ENCODE measurements around the gene DNAI1.
"Not testable (repeated sequence)": the region's sequence is repeated elsewhere in the genome, so short reads cannot be mapped to it uniquely, and the experiment has no call there.

DNAI1 gene

GRCh38 chr9:34524349-34524748, 65.7 kb downstream of the DNAI1 start:
- Histone ChIP-seq H2BK5ac (ENCODE audit: low read length) (no peak overlapping the region), H2BK15ac (ENCODE audit: low read length) (no peak overlapping the region), H3K14ac (ENCODE audit: low read length) (no peak overlapping the region), H3K36me3 (replicated peaks in 1 of 2; ENCODE audit: control insufficient read depth in 2 of 2, insufficient read depth in 2 of 2, low read length in 2 of 2) (no peaks in the 10 kb centered on the region), H3K4me3 (ENCODE audit: low read length in 2 of 2) (no peak overlapping the region), H3K23ac (ENCODE audit: low read depth, low read length, poor library complexity) (no peak overlapping the region), H4K8ac (ENCODE audit: low read depth, low read length) (no peak overlapping the region), H3K79me1 (ENCODE audit: low read depth, low read length) (no peaks in the 10 kb centered on the region), H2AFZ (ENCODE audit: low read length) (no peak overlapping the region), H3K4me2 (ENCODE audit: insufficient read depth, low read length, poor library complexity, severe bottlenecking) (no peak overlapping the region), H2AK5ac (ENCODE audit: low read depth, low read length) (no peak overlapping the region), H3K4me1 (ENCODE audit: control insufficient read depth in 2 of 2, insufficient read depth in 1 of 2, low read depth in 1 of 2, low read length in 2 of 2) (peaks cover 7 to 11% of the 10 kb centered on the region in 2 donors), H3K9ac (ENCODE audit: low read depth, low read length, poor library complexity) (no peak overlapping the region), H4K91ac (ENCODE audit: low read depth, low read length, poor library complexity) (no peak overlapping the region), H2BK12ac (ENCODE audit: low read length) (no peak overlapping the region), H2BK120ac (ENCODE audit: low read depth, low read length) (no peak overlapping the region), H3K18ac (ENCODE audit: low read length) (no peak overlapping the region), H3K4ac (ENCODE audit: low read length) (no peak overlapping the region), H3K9me3 (replicated peaks in 1 of 2; ENCODE audit: control insufficient read depth in 2 of 2, insufficient read depth in 1 of 2, low read depth in 1 of 2, low read length in 2 of 2) (no peaks in the 10 kb centered on the region), H3K27me3 (ENCODE audit: control insufficient read depth in 3 of 3, insufficient read depth in 3 of 3, low read depth in 1 of 3, low read length in 3 of 3) (peaks cover 0 to 16% (median 6%) of the 10 kb centered on the region in 3 experiments), H3K27ac (replicated peaks; ENCODE audit: low read length) (no peak overlapping the region)
- no CpG with 5 or more reads among the region's 3 CpGs for WGBS, 2 donors (ENCODE audit: extremely low coverage in 2 of 2, insufficient read length in 2 of 2, insufficient replicate concordance in 1 of 2)
- no peak for DNase-seq (ENCODE audit: low spot score)

GRCh38 chr9:34526026-34526425, 67.4 kb downstream of the DNAI1 start:
- Histone ChIP-seq H4K91ac (ENCODE audit: low read depth, low read length, poor library complexity) (no peak overlapping the region), H2AK5ac (ENCODE audit: low read depth, low read length) (no peak overlapping the region), H3K4me3 (ENCODE audit: low read length in 2 of 2) (no peak overlapping the region), H3K4me1 (ENCODE audit: control insufficient read depth in 2 of 2, insufficient read depth in 1 of 2, low read depth in 1 of 2, low read length in 2 of 2) (peaks cover 7 to 11% of the 10 kb centered on the region in 2 donors), H3K23ac (ENCODE audit: low read depth, low read length, poor library complexity) (no peak overlapping the region), H3K4ac (ENCODE audit: low read length) (no peak overlapping the region), H3K4me2 (ENCODE audit: insufficient read depth, low read length, poor library complexity, severe bottlenecking) (no peak overlapping the region), H2BK5ac (ENCODE audit: low read length) (no peak overlapping the region), H2BK12ac (ENCODE audit: low read length) (no peak overlapping the region), H2BK120ac (ENCODE audit: low read depth, low read length) (no peak overlapping the region), H3K18ac (ENCODE audit: low read length) (no peak overlapping the region), H3K9me3 (replicated peaks in 1 of 2; ENCODE audit: control insufficient read depth in 2 of 2, insufficient read depth in 1 of 2, low read depth in 1 of 2, low read length in 2 of 2) (no peaks in the 10 kb centered on the region), H3K27ac (replicated peaks; ENCODE audit: low read length) (no peak overlapping the region), H2AFZ (ENCODE audit: low read length) (no peak overlapping the region), H3K27me3 (ENCODE audit: control insufficient read depth in 3 of 3, insufficient read depth in 3 of 3, low read depth in 1 of 3, low read length in 3 of 3) (peaks cover 0 to 16% (median 6%) of the 10 kb centered on the region in 3 experiments), H3K36me3 (replicated peaks in 1 of 2; ENCODE audit: control insufficient read depth in 2 of 2, insufficient read depth in 2 of 2, low read length in 2 of 2) (no peaks in the 10 kb centered on the region), H3K79me1 (ENCODE audit: low read depth, low read length) (no peaks in the 10 kb centered on the region), H3K14ac (ENCODE audit: low read length) (no peak overlapping the region), H2BK15ac (ENCODE audit: low read length) (no peak overlapping the region), H4K8ac (ENCODE audit: low read depth, low read length) (no peak overlapping the region), H3K9ac (ENCODE audit: low read depth, low read length, poor library complexity) (no peak overlapping the region)
- no peak for DNase-seq (ENCODE audit: low spot score)
- WGBS, 2 donors (ENCODE audit: extremely low coverage in 2 of 2, insufficient read length in 2 of 2, insufficient replicate concordance in 1 of 2), result no CpG with 5 or more reads among the region's 2 CpGs

- not testable (repeated sequence) for H3K4ac ChIP-seq (ENCODE audit: low read length); H3K9ac ChIP-seq (ENCODE audit: low read depth, low read length, poor library complexity); H2BK120ac ChIP-seq (ENCODE audit: low read depth, low read length); H2BK12ac ChIP-seq (ENCODE audit: low read length); H3K4me1 ChIP-seq (ENCODE audit: control insufficient read depth in 2 of 2, insufficient read depth in 1 of 2, low read depth in 1 of 2, low read length in 2 of 2); H4K91ac ChIP-seq (ENCODE audit: low read depth, low read length, poor library complexity); H2AFZ ChIP-seq (ENCODE audit: low read length); DNase-seq (ENCODE audit: low spot score); H3K79me1 ChIP-seq (ENCODE audit: low read depth, low read length); H3K9me3 ChIP-seq (replicated peaks in 1 of 2; ENCODE audit: control insufficient read depth in 2 of 2, insufficient read depth in 1 of 2, low read depth in 1 of 2, low read length in 2 of 2); H2AK5ac ChIP-seq (ENCODE audit: low read depth, low read length); H3K23ac ChIP-seq (ENCODE audit: low read depth, low read length, poor library complexity); H2BK15ac ChIP-seq (ENCODE audit: low read length); H3K18ac ChIP-seq (ENCODE audit: low read length); H2BK5ac ChIP-seq (ENCODE audit: low read length); H4K8ac ChIP-seq (ENCODE audit: low read depth, low read length); H3K27ac ChIP-seq (replicated peaks; ENCODE audit: low read length); H3K4me2 ChIP-seq (ENCODE audit: insufficient read depth, low read length, poor library complexity, severe bottlenecking); H3K4me3 ChIP-seq (ENCODE audit: low read length in 2 of 2); H3K36me3 ChIP-seq (replicated peaks in 1 of 2; ENCODE audit: control insufficient read depth in 2 of 2, insufficient read depth in 2 of 2, low read length in 2 of 2); H3K14ac ChIP-seq (ENCODE audit: low read length)
- WGBS, 2 donors (ENCODE audit: extremely low coverage in 2 of 2, insufficient read length in 2 of 2, insufficient replicate concordance in 1 of 2), result no CpG with 5 or more reads among the region's 8 CpGs
- H3K27me3 ChIP-seq (ENCODE audit: control insufficient read depth in 3 of 3, insufficient read depth in 3 of 3, low read depth in 1 of 3, low read length in 3 of 3), result peaks cover 0 to 13% (median 0%) of the 10 kb centered on the region in 3 experiments
Observed at GRCh38 chr9:34532041-34532440, 73.4 kb downstream of the DNAI1 start.

GRCh38 chr9:34536685-34537084, 78.1 kb downstream of the DNAI1 start:
- Histone ChIP-seq H3K79me1 (ENCODE audit: low read depth, low read length) (no peaks in the 10 kb centered on the region), H3K36me3 (replicated peaks in 1 of 2; ENCODE audit: control insufficient read depth in 2 of 2, insufficient read depth in 2 of 2, low read length in 2 of 2) (no peaks in the 10 kb centered on the region), H3K9ac (ENCODE audit: low read depth, low read length, poor library complexity) (no peak overlapping the region), H3K4me2 (ENCODE audit: insufficient read depth, low read length, poor library complexity, severe bottlenecking) (no peak overlapping the region), H3K4me3 (ENCODE audit: low read length in 2 of 2) (no peak overlapping the region), H3K27ac (replicated peaks; ENCODE audit: low read length) (no peak overlapping the region), H2BK15ac (ENCODE audit: low read length) (no peak overlapping the region), H2AFZ (ENCODE audit: low read length) (no peak overlapping the region), H2BK12ac (ENCODE audit: low read length) (no peak overlapping the region), H3K14ac (ENCODE audit: low read length) (no peak overlapping the region), H3K4ac (ENCODE audit: low read length) (no peak overlapping the region), H4K8ac (ENCODE audit: low read depth, low read length) (no peak overlapping the region), H2BK120ac (ENCODE audit: low read depth, low read length) (no peak overlapping the region), H4K91ac (ENCODE audit: low read depth, low read length, poor library complexity) (no peak overlapping the region), H2BK5ac (ENCODE audit: low read length) (no peak overlapping the region), H3K27me3 (ENCODE audit: control insufficient read depth in 3 of 3, insufficient read depth in 3 of 3, low read depth in 1 of 3, low read length in 3 of 3) (peaks cover 0 to 19% (median 0%) of the 10 kb centered on the region in 3 experiments), H3K23ac (ENCODE audit: low read depth, low read length, poor library complexity) (no peak overlapping the region), H2AK5ac (ENCODE audit: low read depth, low read length) (no peak overlapping the region), H3K4me1 (ENCODE audit: control insufficient read depth in 2 of 2, insufficient read depth in 1 of 2, low read depth in 1 of 2, low read length in 2 of 2) (no peaks in the 10 kb centered on the region), H3K18ac (ENCODE audit: low read length) (no peak overlapping the region), H3K9me3 (replicated peaks in 1 of 2; ENCODE audit: control insufficient read depth in 2 of 2, insufficient read depth in 1 of 2, low read depth in 1 of 2, low read length in 2 of 2) (peaks cover 2 to 7% of the 10 kb centered on the region in 2 donors)
- DNase-seq (ENCODE audit: low spot score), result no peak
- no CpG with 5 or more reads among the region's 7 CpGs for WGBS, 2 donors (ENCODE audit: extremely low coverage in 2 of 2, insufficient read length in 2 of 2, insufficient replicate concordance in 1 of 2)
